Hematopoietic multipotent progenitor cell treated with erythropoietin and hydrocortisone succinate and interleukin-3 and kit ligand, for 17 days (in vitro differentiated cells): ENCODE data around the gene TMC2.
A peak's percentile ranks its signal among the peaks of the same experiment; 100 is the strongest.
"Not testable (repeated sequence)": the region's sequence is repeated elsewhere in the genome, so short reads cannot be mapped to it uniquely, and the experiment has no call there.

ENCODE experiments used
- DNase-seq: peaks from one replicate; pipeline ENCODE4 v3.0.0-alpha.2; 2015; ENCODE audit warnings: low spot score

Gene TMC2

DNA sequence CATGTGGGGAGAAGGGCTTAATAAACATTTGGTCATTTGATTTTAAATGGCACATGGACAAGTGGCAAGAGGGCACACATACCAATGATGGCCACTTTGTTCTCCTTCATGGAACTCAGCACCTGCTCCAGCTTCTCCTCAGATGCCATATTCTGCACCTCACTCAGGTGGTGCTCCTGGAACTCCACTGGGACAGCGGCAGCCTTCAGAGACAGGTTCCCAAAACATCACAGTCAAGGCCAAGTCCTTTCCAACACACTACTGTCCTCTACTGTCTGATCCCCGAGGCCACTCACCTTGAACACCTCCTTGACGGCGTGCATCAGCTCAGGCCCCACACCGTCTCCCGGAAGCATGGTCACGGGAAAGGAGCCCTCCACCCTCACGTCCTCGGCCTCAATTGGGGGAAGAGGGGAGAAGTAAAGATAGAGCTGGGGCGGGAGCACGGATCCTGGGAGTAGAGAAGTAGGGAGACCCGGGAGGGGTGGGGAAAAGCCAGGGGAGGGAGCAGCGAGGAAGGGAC is 127.1 kb downstream of the TMC2 start:
- no peak for DNase-seq

DNA sequence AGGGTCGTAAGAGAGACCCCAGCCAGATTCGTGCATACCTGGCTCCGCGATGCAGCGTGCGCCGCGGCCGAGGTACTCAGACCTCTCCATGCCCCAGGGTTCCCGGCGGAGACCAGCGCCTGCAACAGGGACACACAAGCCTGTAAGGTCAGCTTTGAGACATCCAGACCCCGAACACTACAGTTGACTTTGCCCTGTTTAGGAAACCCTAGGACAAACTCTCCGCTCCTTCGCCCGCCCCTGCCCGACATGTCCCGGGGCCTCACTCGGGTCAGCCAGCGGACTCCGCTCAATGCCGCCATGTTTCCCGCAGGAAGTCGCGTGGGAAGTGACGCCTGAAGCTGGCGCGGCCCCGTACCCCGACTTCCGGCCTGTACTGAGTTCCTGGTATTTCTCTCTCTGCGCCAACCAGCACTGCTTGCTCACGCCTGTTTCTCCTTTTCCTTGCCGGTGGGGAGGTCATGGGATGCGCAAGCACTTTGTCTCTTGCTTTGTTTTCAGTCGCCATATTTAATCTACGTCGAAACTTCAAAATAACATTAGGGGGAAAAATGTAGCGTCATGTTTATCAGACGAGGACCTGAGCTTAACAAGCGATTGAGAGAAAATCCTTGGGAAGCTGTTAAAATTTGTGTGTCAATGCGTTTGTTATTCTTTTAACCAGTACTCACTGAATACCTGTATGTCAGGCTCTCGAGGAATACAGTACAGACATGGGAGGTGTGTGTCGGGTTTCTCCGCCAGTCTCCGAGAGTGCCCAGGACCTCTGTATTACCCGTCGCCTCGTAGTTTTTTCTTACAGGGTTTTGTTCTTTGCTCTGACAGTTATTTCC is 127.7 kb downstream of the TMC2 start, which contains the start of gene IDH3B:
Gene IDH3B, minus strand, starts transcription at position 330 of the 833 bp plus-strand sequence. Its CDS starts 28 bp downstream, at position 302.
- peak; percentile 78 for DNase-seq

- no peak for DNase-seq
Observed at GRCh38 chr20:2671977-2672376, 135.6 kb downstream of the TMC2 start.

GRCh38 chr20:2672446-2672845 is 136.1 kb downstream of the TMC2 start:
- no peak for DNase-seq

- DNase-seq: no peak
Observed at GRCh38 chr20:2673453-2673852, 137.1 kb downstream of the TMC2 start.

DNA sequence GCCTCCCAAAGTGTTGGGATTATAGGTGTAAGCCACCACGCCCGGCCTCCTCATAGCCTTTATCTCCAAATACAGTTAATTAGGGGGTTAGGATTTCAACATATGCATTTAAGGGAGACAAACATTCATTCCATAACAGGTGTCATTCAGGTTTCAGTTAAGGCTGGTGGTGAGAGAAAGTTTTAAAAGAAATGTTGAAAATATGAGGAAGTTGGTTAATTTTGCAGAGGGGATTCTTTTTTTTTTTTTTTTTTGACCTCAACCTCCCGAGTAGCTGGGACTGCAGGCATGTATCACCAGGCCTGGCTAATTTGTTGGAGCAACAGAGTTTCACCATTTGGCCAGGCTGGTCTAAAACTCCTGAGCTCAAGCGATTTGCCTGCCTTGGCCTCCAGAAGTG is 143.7 kb downstream of the TMC2 start:
- no peak for DNase-seq

DNA sequence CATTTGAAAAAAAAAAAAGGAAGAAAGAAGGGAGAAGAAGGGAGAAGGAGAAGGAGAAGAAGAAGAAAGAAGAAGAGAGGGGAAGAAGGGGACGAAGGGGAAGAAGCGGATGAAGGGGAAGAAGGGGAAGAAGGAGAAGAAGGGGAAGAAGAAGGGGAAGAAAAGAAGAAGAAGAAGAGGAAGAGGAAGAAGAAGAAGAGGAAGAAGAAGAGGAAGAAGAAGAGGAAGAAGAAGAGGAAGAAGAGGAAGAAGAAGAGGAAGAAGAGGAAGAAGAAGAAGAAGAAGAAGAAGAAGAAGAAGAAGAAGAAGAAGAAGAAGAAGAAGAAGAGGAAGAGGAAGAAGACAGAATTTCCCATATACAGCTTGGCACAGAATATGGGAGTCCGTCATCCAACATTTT is 145.7 kb downstream of the TMC2 start:
- not testable (repeated sequence) for DNase-seq

GRCh38 chr20:2684817-2685216 is 148.4 kb downstream of the TMC2 start:
- not testable (repeated sequence) for DNase-seq

DNA sequence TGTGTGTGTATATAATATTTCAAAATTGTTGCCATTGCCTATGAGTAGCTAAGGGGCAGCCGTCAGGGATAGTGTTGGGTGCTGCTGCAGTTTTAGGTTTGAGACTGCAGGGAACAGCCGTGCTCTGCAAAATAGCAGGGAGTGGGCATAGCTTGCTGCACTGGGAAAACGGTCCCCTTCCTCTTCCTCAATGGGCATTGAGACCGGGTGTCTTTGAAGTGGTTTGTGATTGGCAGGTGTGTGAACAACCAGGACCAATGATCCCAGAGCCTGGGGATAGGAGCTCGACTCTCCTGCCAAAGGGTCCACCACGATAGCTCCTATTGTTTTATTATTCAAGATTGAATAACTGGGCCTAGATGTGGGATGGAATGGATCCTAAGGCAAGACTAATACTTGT is 151.1 kb downstream of the TMC2 start:
- no peak for DNase-seq

DNA sequence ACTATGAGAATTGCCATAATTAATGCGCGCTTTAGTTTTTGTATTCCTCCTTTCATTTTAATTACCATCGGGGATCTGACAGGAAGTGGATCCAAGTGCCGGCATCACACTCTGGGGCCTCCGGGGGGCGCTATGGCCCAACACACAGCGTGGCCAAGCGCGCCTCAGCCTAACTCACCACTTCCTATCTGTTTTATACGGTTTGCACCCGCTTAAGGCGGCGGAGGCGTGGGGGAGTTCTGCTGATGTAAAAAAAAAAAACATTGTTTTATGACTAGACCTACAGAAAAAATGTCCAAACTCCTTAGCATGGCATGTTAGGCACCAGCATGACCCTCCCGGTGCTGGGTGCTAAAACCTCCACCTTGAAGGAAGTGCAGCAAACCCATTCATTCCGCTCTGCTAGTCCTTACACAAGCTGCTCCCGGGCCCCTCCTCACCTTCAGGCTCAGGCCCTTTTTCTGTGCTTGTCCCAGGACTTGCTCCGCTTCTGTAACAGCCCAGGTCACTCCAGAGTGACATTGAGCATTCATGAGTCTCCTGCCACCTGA is 151.7 kb downstream of the TMC2 start:
- no peak for DNase-seq

- no peak for DNase-seq
Observed at GRCh38 chr20:2690213-2690612, 153.8 kb downstream of the TMC2 start.

DNA sequence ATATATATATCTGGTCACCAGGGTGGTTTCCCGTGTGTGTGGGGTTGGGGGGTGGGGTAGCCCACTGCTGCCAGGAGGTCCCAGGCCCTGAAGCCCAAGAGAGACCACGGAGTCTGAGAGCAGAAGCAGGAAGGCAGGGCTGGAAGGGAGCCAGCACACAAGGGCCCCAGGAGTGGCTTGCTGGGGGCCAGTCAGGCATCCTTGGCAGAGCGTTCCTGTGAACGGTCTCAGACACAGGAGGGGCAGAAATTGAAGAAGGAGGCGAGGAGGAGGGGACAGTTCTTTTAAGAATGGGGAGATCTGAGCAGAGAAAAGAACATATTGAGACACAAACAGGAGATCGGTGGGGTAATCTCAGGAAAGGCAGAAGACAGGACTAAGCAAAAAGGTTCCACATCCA is 154.3 kb downstream of the TMC2 start:
- DNase-seq: no peak

DNA sequence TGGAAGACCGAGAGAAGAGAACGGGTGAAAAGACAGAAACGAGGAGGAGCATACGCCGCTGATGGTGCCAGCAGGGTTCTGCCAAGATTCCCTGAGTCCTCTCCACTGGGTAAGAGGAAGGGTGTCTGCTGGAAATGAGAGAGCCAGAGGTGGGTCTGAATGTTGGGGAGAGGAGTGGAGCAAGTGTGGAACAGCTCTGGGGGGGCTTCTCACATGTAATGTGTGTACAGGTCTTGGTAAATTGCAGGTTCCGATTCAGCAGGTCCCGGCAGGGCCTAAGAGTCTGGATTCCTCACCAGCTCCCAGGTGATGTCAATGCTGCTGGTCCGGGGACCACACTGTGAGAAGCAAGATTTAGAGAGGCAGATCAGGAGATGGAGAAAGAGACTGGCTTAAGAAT is 154.8 kb downstream of the TMC2 start:
- no peak for DNase-seq
